Smooth muscle cell (in vitro differentiated cells): ENCODE measurements around the gene GPR68. TPM values are rescaled to one million over a fixed set of nuclear protein-coding genes. Genes with fewer than 3 reads are reported as not detected.

Source experiments
- DNase-seq: peaks from one replicate; lab custom pipeline; 2025; ENCODE audit not compliant: unreplicated experiment; lab: John Stamatoyannopoulos, UW
- H2AFZ ChIP-seq: fragments of 200-600 bp; sonication (generic); 2 replicates; pipeline ENCODE4 v1.6.0; 2016; ENCODE audit warnings: antibody characterized with exemption, low read depth, mild to moderate bottlenecking
- H3F3A ChIP-seq: fragments of 200-600 bp; sonication (generic); 2 replicates; pipeline ENCODE4 v1.6.0; 2017; ENCODE audit warnings: antibody characterized with exemption, low read depth
- H3K27ac ChIP-seq: fragments of 200-600 bp; sonication (generic); 2 replicates; pipeline ENCODE4 v1.5.1; 2016; ENCODE audit warnings: low read depth, mild to moderate bottlenecking
- H3K27me3 ChIP-seq: fragments of 200-600 bp; sonication (generic); 2 replicates; pipeline ENCODE4 v1.6.1; 2016; ENCODE audit warnings: low read depth, mild to moderate bottlenecking
- H3K36me3 ChIP-seq: fragments of 200-600 bp; sonication (generic); 2 replicates; pipeline ENCODE4 v1.5.1; 2016; ENCODE audit warnings: low read depth
- H3K4me1 ChIP-seq: fragments of 200-600 bp; sonication (generic); 2 replicates; pipeline ENCODE4 v1.5.1; 2016; ENCODE audit warnings: low read depth
- H3K4me2 ChIP-seq: fragments of 200-600 bp; sonication (generic); 2 replicates; pipeline ENCODE4 v1.6.0; 2016; ENCODE audit warnings: mild to moderate bottlenecking
- H3K4me3 ChIP-seq: fragments of 200-600 bp; sonication (generic); 2 replicates; pipeline ENCODE4 v1.5.1; 2016; ENCODE audit warnings: mild to moderate bottlenecking
- H3K79me2 ChIP-seq: fragments of 200-600 bp; sonication (generic); 2 replicates; pipeline ENCODE4 v1.6.0; 2016; ENCODE audit warnings: low read depth, mild to moderate bottlenecking
- H3K9ac ChIP-seq: fragments of 200-600 bp; sonication (generic); 2 replicates; pipeline ENCODE4 v1.6.0; 2016; ENCODE audit warnings: low read depth
- H3K9me3 ChIP-seq: fragments of 200-600 bp; sonication (generic); replicated peaks from 2 replicates; pipeline ENCODE4 v1.5.1; 2016; ENCODE audit warnings: low read depth
- H4K20me1 ChIP-seq: fragments of 200-600 bp; sonication (generic); 2 replicates; pipeline ENCODE4 v1.6.0; 2016; ENCODE audit warnings: low read depth
- WGBS: methylation state at CpG from one replicate; pipeline ENCODE4 v1.1.7; 2016; ENCODE audit warnings: low lambda C conversion rate; 5-methylcytosine and 5-hydroxymethylcytosine counted together
- polyA plus RNA-seq: library from polyadenylated mRNA; unstranded; fragments of >200 nt; fragmentation: Nextera tagmentation; extraction: Ambion mirVana; gene quantifications from 2 replicates; pipeline ENCODE4 v1.2.1, GENCODE V29; 2016
- total RNA-seq: library from RNA; depleted of rRNA; stranded (reverse); fragments of >200 nt; gene quantifications from 2 replicates; pipeline ENCODE4 v1.2.3, GENCODE V29; 2014
- TF ChIP-seq, protein P1 (sequence below): fragments of 200-600 bp; sonication (generic); IDR thresholded peaks from 2 replicates; pipeline ENCODE4 v1.5.1; 2017; ENCODE audit warnings: borderline replicate concordance, mild to moderate bottlenecking, antibody characterized with exemption; ENCODE audit not compliant: insufficient read depth, poor library complexity, severe bottlenecking

The GPR68 gene
- total and polyA plus RNA-seq, 2 experiments from 2014 or later = 3.2 to 4.4 TPM

DNA sequence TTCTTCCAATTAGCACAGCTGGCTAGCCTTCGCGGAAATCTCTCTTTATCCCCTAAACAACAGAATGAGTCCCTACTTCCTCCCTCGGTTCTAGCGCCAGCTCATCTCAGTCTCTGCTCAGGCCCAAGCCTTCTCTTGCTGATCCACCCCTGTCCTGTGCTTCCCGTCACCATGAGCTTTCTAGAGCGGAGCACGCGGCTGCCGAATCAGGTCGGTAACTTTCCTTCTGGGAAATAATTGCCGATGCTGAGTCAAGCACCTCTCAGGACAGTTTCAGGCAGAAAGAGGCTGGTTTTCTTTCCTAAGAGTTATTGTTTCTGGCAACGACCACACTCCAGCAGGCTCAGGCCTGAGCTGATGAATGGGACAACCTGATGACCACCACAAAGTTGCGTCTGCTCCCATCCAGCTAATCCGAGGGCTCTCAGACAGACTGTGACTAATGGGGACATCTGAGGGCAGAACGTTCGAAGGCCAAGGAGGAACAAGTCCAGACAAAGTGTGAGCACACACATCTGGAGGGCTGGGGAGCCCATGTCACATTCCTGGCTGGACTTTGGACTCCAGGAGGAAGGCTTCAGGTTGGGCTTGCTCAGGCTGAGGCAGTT is 13.6 kb upstream of the GPR68 start:
- Histone ChIP-seq H2AFZ (no peak overlapping the region), H3K27ac (peak overlapping the region; percentile 74)

DNA sequence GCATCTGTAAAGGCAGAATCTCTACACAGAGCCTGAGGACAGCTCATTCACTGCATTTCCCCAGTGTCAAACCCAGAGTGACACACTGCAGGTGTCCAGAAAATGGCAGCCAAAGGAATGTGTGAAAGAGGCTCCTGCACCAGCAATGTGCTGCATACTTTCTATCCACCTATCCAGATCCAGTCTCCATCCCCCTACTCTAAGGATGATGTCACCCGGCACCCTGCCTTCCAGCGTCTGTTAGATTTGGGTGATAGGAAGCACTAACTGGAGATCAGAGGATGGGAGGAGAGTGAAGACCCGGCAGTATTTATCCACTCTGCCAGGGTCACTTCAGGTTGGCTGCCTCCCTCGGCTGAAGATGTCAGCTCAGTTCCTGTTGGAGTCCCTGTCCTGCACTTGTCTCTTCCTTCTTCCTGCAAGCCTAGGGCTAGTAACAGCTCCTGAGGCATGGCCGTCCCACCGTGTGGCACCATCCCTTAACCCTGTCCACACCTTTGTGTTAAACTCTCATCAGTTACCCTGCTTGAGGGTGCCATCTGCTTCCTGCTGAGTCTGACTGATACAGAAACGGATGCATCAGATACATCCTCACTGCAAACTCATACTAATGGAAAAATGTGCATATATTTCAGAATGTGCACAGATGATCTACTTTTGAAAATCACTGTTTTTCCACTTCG is 13.0 kb upstream of the GPR68 start:
- H3K27ac ChIP-seq = peak overlapping the region; percentile 74
- H3K4me3 ChIP-seq = no peak overlapping the region
- H3K27me3 ChIP-seq = no peaks in the 10 kb centered on the region
- H3K36me3 ChIP-seq = no peaks in the 10 kb centered on the region
- H3K9me3 ChIP-seq = no peaks in the 10 kb centered on the region
- WGBS = 41% methylated on average over 8 of the region's 8 CpGs
- H2AFZ ChIP-seq = no peak overlapping the region
- H3K79me2 ChIP-seq = no peaks in the 10 kb centered on the region
- TF ChIP-seq, protein P1, sequence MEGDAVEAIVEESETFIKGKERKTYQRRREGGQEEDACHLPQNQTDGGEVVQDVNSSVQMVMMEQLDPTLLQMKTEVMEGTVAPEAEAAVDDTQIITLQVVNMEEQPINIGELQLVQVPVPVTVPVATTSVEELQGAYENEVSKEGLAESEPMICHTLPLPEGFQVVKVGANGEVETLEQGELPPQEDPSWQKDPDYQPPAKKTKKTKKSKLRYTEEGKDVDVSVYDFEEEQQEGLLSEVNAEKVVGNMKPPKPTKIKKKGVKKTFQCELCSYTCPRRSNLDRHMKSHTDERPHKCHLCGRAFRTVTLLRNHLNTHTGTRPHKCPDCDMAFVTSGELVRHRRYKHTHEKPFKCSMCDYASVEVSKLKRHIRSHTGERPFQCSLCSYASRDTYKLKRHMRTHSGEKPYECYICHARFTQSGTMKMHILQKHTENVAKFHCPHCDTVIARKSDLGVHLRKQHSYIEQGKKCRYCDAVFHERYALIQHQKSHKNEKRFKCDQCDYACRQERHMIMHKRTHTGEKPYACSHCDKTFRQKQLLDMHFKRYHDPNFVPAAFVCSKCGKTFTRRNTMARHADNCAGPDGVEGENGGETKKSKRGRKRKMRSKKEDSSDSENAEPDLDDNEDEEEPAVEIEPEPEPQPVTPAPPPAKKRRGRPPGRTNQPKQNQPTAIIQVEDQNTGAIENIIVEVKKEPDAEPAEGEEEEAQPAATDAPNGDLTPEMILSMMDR = no peak
- DNase-seq = no peak
- no peaks in the 10 kb centered on the region for H4K20me1 ChIP-seq
- peak overlapping the region; percentile 38 for H3K9ac ChIP-seq
- H3F3A ChIP-seq = peaks cover 19% of the 10 kb centered on the region
- H3K4me1 ChIP-seq = no peaks in the 10 kb centered on the region
- peak overlapping the region; percentile 10 for H3K4me2 ChIP-seq

More for the DNA sequence above, 13.6 kb upstream of the GPR68 start:
- H3K79me2 ChIP-seq = no peaks in the 10 kb centered on the region
- no peaks in the 10 kb centered on the region for H4K20me1 ChIP-seq
- no peaks in the 10 kb centered on the region for H3K36me3 ChIP-seq
- H3K9ac ChIP-seq = peak overlapping the region; percentile 38
- no peaks in the 10 kb centered on the region for H3K9me3 ChIP-seq
- H3K27me3 ChIP-seq = peaks cover 2% of the 10 kb centered on the region
- peaks cover 19% of the 10 kb centered on the region for H3F3A ChIP-seq
- peak overlapping the region; percentile 3 for H3K4me2 ChIP-seq
- H3K4me1 ChIP-seq = no peaks in the 10 kb centered on the region
- TF ChIP-seq, protein P1 = no peak
- DNase-seq = no peak
- H3K4me3 ChIP-seq = no peak overlapping the region
- WGBS = 40% methylated on average over 16 of the region's 16 CpGs

DNA sequence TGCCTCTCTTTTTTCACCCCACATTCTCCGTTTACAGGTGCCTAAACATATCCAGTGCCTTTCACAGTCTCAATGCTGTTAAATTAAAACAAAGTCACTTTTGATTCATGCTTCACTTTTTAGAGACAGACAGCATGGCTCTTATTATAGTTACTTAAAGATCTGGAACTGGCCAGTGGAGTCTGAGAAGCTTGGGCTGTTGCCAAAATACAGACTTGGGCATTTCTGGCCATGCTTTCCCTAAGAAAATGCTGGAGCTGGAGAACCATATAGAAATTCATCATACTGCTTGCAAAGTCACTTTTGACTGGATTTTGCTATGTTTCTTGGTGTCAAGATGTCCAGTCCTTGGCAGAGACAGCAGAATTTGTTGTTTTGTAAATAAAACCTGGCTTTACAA is 12.2 kb upstream of the GPR68 start:
- Histone ChIP-seq H3K9ac (no peak overlapping the region), H3K79me2 (no peaks in the 10 kb centered on the region), H2AFZ (no peak overlapping the region), H4K20me1 (no peaks in the 10 kb centered on the region), H3K4me3 (no peak overlapping the region), H3K4me2 (peak overlapping the region; percentile 10), H3K27ac (peak overlapping the region; percentile 74), H3K4me1 (no peaks in the 10 kb centered on the region), H3K36me3 (no peaks in the 10 kb centered on the region), H3K27me3 (no peaks in the 10 kb centered on the region), H3F3A (peaks cover 19% of the 10 kb centered on the region), H3K9me3 (no peaks in the 10 kb centered on the region)
- TF ChIP-seq, protein P1 = no peak
- 95% methylated on average over 1 of the region's 1 CpG for WGBS
- DNase-seq = no peak
